Activated naive CD4-positive, alpha-beta T cell treated with anti-CD3 and anti-CD28 coated beads, Interleukin-2, amount 10 ng/mL, durations not matched to agents 7 days and 5 days (primary cell): ENCODE results near the gene CDH12.
"Not testable (repeated sequence)": the region's sequence is repeated elsewhere in the genome, so short reads cannot be mapped to it uniquely, and the experiment has no call there.

Experiments
- CTCF ChIA-PET: fragments of 350-600 bp; sonication (Branson Sonifier 250); formaldehyde crosslinking; loops from one replicate; lab custom pipeline; 2021; ENCODE audit warnings: antibody characterized with exemption; lab: Charles Lee
- DNase-seq: peaks from one replicate; pipeline ENCODE4 v3.0.0-alpha.2; 2020
- H3K27ac Mint-ChIP-seq: one replicate; pipeline ENCODE4 v1.8.0; 2021; ENCODE audit warnings: mild to moderate bottlenecking, moderate library complexity, mixed read lengths
- H3K27me3 Mint-ChIP-seq: one replicate; pipeline ENCODE4 v1.8.0; 2021; ENCODE audit warnings: mild to moderate bottlenecking, mixed read lengths
- H3K36me3 Mint-ChIP-seq: one replicate; pipeline ENCODE4 v1.8.0; 2021; ENCODE audit warnings: mixed read lengths
- H3K4me1 Mint-ChIP-seq: one replicate; pipeline ENCODE4 v1.8.0; 2021; ENCODE audit warnings: mixed read lengths
- H3K4me3 Mint-ChIP-seq: one replicate; pipeline ENCODE4 v1.8.0; 2021; ENCODE audit warnings: mild to moderate bottlenecking, moderate library complexity, mixed read lengths
- H3K9me3 Mint-ChIP-seq: one replicate; pipeline ENCODE4 v1.8.0; 2021; ENCODE audit warnings: mixed read lengths

The CDH12 gene

DNA sequence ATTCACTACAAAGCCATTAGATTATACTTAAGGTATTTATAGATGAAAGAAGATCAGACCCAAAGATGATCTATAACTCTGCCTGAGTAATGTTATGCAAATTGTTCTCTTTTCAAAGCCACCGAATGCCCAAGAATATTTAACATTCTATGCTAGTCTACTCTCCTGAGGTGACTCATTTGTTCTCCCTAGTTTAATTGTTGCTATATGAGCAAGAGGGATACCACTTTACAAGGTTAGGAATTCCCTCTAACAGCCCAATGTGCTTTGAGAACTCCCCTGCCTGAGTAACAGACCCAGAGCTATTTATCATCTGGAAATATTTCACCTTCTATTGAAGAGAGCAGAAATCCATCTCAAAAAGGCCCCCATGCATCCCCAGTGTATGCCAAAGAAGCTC lies 867.3 kb downstream of the CDH12 start:
- H3K27me3 Mint-ChIP-seq, DNase-seq, H3K4me3 Mint-ChIP-seq, CTCF ChIA-PET, H3K4me1 Mint-ChIP-seq, H3K36me3 Mint-ChIP-seq, H3K9me3 Mint-ChIP-seq, H3K27ac Mint-ChIP-seq: not testable (repeated sequence)

DNA sequence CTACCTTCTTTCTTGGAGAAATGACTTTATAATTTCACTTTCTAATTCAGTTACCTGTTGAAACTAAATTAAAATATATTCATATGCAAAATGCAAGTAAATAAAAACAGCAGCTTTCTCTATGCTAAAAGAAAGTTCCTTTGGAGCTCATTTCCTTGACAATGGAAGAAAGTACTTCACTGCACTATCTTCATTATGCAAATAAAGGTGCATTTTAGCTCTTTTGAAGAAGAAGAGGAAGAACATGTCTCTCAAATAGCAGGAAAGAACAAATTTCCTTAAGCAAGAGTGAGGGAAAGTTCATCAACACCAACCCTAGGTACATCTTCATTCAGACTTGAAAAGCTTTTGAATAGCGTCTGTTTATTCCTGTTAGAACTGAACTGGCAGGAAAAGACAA lies 901.6 kb downstream of the CDH12 start:
- CTCF ChIA-PET, H3K27me3 Mint-ChIP-seq, H3K36me3 Mint-ChIP-seq, H3K9me3 Mint-ChIP-seq, H3K4me1 Mint-ChIP-seq, DNase-seq, H3K4me3 Mint-ChIP-seq, H3K27ac Mint-ChIP-seq: not testable (repeated sequence)

- Mint-ChIP-seq H3K4me3 (no peak overlapping the region), H3K27ac (no peak overlapping the region), H3K4me1 (no peaks in the 10 kb centered on the region), H3K9me3 (peaks cover 13% of the 10 kb centered on the region), H3K36me3 (no peaks in the 10 kb centered on the region), H3K27me3 (no peaks in the 10 kb centered on the region)
- CTCF ChIA-PET, result no interaction called here
- DNase-seq, result no peak
These were observed 922.0 kb downstream of the CDH12 start for GRCh38 chr5:21931116-21931515.

DNA sequence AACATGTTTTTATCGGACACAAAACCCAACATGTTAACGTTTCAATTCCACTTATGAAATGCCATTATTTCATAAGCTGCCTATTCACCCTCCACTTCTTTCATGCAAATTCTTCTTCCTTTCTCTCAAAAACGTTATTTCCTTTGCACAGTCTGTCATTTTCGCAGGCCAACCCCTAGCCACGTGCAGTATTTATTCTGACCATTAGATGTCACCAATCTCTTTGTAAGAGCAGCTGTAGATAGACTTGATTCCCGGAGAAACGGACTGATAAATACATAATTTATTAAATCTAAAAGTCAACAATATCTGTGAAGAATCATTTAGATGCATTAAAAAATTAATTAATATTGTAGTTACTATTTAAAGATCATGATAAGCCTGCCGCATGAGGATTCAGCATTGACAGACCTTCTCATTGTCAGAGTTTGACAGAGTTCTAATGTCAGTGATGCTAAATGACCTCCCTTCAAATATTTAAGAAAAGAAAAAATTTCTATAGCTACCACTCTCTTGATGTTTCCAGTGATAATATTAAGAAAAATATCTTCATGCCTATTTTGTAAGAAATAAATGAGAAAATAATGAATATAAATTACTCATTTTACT lies 933.6 kb downstream of the CDH12 start:
- Mint-ChIP-seq H3K4me3 (no peak overlapping the region), H3K27ac (no peak overlapping the region), H3K9me3 (no peaks in the 10 kb centered on the region), H3K4me1 (no peaks in the 10 kb centered on the region), H3K27me3 (no peaks in the 10 kb centered on the region), H3K36me3 (no peaks in the 10 kb centered on the region)
- CTCF ChIA-PET, result no interaction called here
- no peak for DNase-seq

GRCh38 chr5:21918451-21918850 lies 934.7 kb downstream of the CDH12 start:
- Mint-ChIP-seq H3K36me3 (no peaks in the 10 kb centered on the region), H3K4me1 (no peaks in the 10 kb centered on the region), H3K27ac (no peak overlapping the region), H3K9me3 (no peaks in the 10 kb centered on the region), H3K4me3 (no peak overlapping the region), H3K27me3 (no peaks in the 10 kb centered on the region)
- CTCF ChIA-PET, result no interaction called here
- DNase-seq, result no peak

GRCh38 chr5:21910731-21911130 lies 942.4 kb downstream of the CDH12 start:
- peaks cover 5% of the 10 kb centered on the region for H3K9me3 Mint-ChIP-seq
- CTCF ChIA-PET, result no interaction called here

DNA sequence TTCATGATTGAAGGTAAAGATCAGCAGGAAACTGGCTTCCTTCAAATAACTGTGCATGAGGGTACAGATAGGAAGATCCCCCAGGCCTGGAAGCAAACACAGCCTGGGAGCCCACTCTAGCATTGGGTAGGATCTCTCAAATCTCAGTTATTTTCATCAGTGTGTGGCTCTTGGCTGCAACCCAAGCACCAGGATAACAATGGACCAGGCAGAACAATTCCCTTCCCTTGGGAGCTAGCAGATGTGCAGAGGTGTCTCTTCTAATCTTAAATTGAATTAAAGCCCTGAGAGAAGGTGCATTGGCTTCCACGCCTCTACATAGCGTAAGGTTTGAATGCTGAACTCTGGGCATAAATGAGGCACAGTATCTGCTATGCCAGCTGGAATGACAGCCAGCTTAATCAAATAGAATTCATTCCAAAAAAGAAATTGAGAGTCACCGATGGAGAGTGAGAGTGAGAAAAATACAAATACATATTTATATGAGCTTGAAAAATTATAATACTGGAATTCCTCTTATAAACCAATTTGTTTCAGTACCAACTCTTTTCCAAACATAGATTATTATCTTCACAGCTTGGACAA lies 957.3 kb downstream of the CDH12 start:
- Mint-ChIP-seq H3K27me3 (no peaks in the 10 kb centered on the region), H3K4me1 (no peaks in the 10 kb centered on the region), H3K9me3 (peaks cover 7% of the 10 kb centered on the region), H3K4me3 (no peak overlapping the region), H3K27ac (no peak overlapping the region), H3K36me3 (no peaks in the 10 kb centered on the region)
- CTCF ChIA-PET, result interaction anchor here (0.6 kb wide), 1 partner anchor 130 kb away, joined by 4 read pairs; no protein-coding TSS in a partner anchor
- no peak for DNase-seq

More at GRCh38 chr5:21910731-21911130, 942.4 kb downstream of the CDH12 start:
- no peaks in the 10 kb centered on the region for H3K36me3 Mint-ChIP-seq
- no peaks in the 10 kb centered on the region for H3K4me1 Mint-ChIP-seq
- H3K27ac Mint-ChIP-seq, result no peak overlapping the region
- no peaks in the 10 kb centered on the region for H3K27me3 Mint-ChIP-seq
- no peak for DNase-seq
- no peak overlapping the region for H3K4me3 Mint-ChIP-seq

- H3K9me3 Mint-ChIP-seq, result no peaks in the 10 kb centered on the region
- H3K4me3 Mint-ChIP-seq, result no peak overlapping the region
- H3K4me1 Mint-ChIP-seq, result no peaks in the 10 kb centered on the region
These were observed 960.0 kb downstream of the CDH12 start for GRCh38 chr5:21893161-21893560.

GRCh38 chr5:21889581-21889980 lies 963.6 kb downstream of the CDH12 start:
- DNase-seq, result no peak
- Mint-ChIP-seq H3K9me3 (no peaks in the 10 kb centered on the region), H3K27me3 (no peaks in the 10 kb centered on the region), H3K4me1 (no peaks in the 10 kb centered on the region), H3K27ac (no peak overlapping the region), H3K4me3 (no peak overlapping the region), H3K36me3 (no peaks in the 10 kb centered on the region)
- CTCF ChIA-PET, result no interaction called here

More at GRCh38 chr5:21893161-21893560, 960.0 kb downstream of the CDH12 start:
- H3K27me3 Mint-ChIP-seq, result no peaks in the 10 kb centered on the region
- no peak overlapping the region for H3K27ac Mint-ChIP-seq
- H3K36me3 Mint-ChIP-seq, result no peaks in the 10 kb centered on the region
- CTCF ChIA-PET, result no interaction called here
- DNase-seq, result no peak

DNA sequence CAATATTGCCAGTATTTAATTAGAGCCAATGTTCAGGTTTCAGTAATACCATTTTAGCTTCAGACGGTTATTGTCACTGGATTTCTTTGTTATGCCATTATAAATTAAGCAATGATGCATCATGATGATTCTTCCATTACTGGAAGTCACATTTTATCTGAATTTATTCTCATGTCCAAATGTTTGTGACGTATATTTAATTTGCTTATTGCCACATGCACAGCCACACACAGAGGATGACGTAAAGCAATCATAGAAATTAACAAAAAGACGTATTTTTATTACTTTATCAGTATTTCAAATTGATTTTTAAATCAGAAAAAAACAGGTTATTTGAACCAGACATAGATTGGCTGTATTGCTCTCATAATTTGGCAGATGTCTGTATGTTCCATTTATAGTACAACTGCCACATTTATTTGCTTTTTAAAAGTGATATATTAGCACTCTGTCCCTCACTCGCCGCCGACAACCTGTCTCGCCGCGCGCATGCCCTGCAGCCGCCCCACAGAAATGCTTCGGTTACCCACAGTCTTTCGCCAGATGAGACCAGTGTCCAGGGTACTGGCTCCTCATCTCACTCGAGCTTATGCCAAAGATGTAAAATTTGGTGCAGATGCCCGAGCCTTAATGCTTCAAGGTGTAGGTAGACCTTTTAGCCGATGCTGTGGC lies 970.9 kb downstream of the CDH12 start:
- Mint-ChIP-seq H3K4me3 (no peak overlapping the region), H3K4me1 (no peaks in the 10 kb centered on the region)
- CTCF ChIA-PET, result no interaction called here

DNA sequence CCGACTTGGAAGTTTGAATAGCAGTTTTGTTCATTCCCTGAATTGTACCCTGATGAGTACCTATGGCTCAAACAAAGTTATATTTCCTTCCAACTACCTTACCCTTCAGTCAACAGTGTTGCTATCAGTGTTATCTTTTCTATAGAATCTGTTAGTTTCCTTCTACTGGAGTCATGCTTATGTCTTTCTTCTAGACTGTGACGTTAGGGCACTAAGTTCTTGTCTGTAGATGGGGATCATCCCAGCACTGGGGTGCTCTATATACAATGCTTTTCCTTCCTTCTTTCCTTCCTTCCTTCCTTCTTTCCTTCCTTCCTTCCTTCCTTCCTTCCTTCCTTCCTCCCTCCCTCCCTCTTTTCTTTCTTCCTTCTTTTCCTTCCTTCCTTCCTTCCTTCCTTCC lies 973.0 kb downstream of the CDH12 start:
- H3K4me1 Mint-ChIP-seq, result no peaks in the 10 kb centered on the region
- H3K27ac Mint-ChIP-seq, result no peak overlapping the region
- no peak for DNase-seq
- CTCF ChIA-PET, result no interaction called here
- H3K4me3 Mint-ChIP-seq, result no peak overlapping the region
- H3K9me3 Mint-ChIP-seq, result peaks cover 8% of the 10 kb centered on the region
- H3K27me3 Mint-ChIP-seq, result no peaks in the 10 kb centered on the region
- no peaks in the 10 kb centered on the region for H3K36me3 Mint-ChIP-seq

More for the DNA sequence above, 970.9 kb downstream of the CDH12 start:
- no peaks in the 10 kb centered on the region for H3K36me3 Mint-ChIP-seq
- no peak overlapping the region for H3K27ac Mint-ChIP-seq
- DNase-seq, result no peak
- peaks cover 4% of the 10 kb centered on the region for H3K9me3 Mint-ChIP-seq
- no peaks in the 10 kb centered on the region for H3K27me3 Mint-ChIP-seq

DNA sequence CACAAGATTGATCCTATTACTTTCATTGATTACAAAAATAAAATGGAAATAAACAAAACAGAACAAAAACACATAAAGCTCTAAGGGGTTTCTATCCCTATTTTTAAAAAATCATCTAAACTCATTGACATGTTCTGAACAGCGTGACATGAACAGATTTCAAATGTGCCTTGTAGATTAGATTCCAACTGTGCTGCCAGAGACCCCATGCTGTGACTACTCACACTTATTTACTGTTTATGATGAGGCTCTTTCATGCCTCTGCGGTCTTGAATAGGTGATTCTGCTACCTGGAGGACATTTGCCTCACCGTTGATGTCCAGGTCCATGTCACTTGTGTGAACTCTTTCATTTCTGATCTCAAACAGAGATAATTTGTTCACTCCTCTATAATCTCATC lies 990.2 kb downstream of the CDH12 start:
- no peaks in the 10 kb centered on the region for H3K36me3 Mint-ChIP-seq
- no peaks in the 10 kb centered on the region for H3K27me3 Mint-ChIP-seq
- H3K4me1 Mint-ChIP-seq, result no peaks in the 10 kb centered on the region
- DNase-seq, result no peak
- H3K9me3 Mint-ChIP-seq, result peaks cover 11% of the 10 kb centered on the region
- no peak overlapping the region for H3K4me3 Mint-ChIP-seq
- no peak overlapping the region for H3K27ac Mint-ChIP-seq
- CTCF ChIA-PET, result no interaction called here

DNA sequence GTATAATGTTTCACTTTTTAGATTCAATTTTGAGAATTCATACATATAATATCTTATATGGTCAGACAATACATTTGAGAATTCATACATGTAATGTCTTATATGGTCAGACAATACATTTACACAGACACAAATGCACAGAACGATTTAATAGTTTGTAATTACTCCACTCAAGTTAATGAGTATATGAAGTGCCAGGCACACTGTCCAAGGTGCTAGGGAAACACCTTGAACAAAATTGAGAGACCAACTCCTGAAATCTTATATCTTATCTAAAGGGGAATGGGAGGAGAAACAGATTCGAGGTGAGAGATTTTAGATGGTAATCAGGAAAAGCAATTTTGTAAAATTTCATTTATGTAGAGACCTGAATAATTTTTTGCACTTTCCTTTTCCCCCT lies 994.7 kb downstream of the CDH12 start:
- Mint-ChIP-seq H3K27ac (no peak overlapping the region), H3K36me3 (no peaks in the 10 kb centered on the region), H3K27me3 (no peaks in the 10 kb centered on the region), H3K9me3 (no peaks in the 10 kb centered on the region), H3K4me1 (no peaks in the 10 kb centered on the region), H3K4me3 (no peak overlapping the region)
- CTCF ChIA-PET, result no interaction called here
- DNase-seq, result no peak

- Mint-ChIP-seq H3K9me3 (no peaks in the 10 kb centered on the region), H3K27me3 (no peaks in the 10 kb centered on the region), H3K4me1 (no peaks in the 10 kb centered on the region), H3K36me3 (no peaks in the 10 kb centered on the region), H3K27ac (no peak overlapping the region), H3K4me3 (no peak overlapping the region)
- no peak for DNase-seq
- CTCF ChIA-PET, result no interaction called here
These were observed 996.2 kb downstream of the CDH12 start for GRCh38 chr5:21856987-21857386.

GRCh38 chr5:21847300-21847699 lies 1005.8 kb downstream of the CDH12 start:
- Mint-ChIP-seq H3K9me3 (peaks cover 5% of the 10 kb centered on the region), H3K4me3 (no peak overlapping the region), H3K27ac (no peak overlapping the region), H3K4me1 (no peaks in the 10 kb centered on the region), H3K27me3 (no peaks in the 10 kb centered on the region), H3K36me3 (no peaks in the 10 kb centered on the region)
- CTCF ChIA-PET, result no interaction called here
- DNase-seq, result no peak
